SW 1271 (cell line): ENCODE measurements around the gene ARL4C.

ENCODE experiments used
- DNase-seq, 2 experiments: peaks; one replicate each; lab custom pipeline; 2025; lab: John Stamatoyannopoulos, UW

The ARL4C gene

DNA sequence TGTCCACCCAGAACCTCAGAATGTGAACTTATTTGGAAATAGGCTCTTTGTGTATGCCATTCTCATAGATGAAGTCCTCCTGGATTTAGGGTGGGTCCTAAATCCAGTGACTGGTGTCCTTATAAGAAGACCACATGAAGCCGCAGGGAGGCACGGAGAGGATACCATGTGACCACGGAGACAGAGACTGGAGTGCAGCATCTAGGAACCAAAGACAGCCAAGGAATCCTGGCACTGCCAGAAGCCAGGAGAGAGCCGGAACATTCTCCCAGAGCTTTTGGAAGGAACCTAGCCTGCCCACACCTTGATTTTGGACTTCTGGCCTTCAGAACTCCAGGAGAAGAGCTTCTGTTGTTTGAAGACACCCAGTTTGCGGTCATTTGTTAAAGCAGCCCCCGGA, 49.7 kb downstream of the ARL4C start:
- DNase-seq, result no peak

DNA sequence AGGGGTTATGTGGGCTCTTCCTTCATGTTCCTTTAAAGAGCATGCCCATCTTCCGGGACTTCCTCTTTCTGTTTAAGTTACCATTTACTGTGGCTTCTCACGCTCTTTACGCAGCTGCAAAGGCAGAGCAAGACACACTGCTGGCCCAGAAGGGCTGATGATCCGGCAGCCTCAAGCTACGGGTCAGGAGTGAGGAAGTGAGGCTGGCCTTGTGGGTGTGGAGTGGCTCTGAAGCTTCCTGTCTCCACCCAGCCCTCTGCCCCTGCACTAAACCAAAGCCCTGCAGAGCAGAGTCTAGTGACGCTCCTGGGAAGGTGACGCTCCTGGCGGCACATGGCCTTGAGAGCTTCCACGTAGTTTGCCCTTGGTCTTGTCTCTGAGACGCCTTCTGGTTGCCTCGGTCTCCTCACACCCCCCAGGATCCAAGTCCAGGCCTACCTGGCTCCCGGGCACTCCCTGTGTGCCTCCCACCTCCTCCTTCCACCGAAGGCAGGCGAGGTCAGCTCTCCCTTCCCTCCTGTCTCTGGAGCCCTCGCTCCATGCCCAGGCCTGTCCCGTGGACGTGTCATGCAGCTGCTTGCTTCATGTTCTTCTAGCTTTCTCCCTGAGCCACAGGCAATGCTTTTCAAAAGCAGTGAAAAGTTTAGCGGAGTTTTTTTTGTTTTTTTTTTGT, 50.3 kb downstream of the ARL4C start:
- no peak for DNase-seq

DNA sequence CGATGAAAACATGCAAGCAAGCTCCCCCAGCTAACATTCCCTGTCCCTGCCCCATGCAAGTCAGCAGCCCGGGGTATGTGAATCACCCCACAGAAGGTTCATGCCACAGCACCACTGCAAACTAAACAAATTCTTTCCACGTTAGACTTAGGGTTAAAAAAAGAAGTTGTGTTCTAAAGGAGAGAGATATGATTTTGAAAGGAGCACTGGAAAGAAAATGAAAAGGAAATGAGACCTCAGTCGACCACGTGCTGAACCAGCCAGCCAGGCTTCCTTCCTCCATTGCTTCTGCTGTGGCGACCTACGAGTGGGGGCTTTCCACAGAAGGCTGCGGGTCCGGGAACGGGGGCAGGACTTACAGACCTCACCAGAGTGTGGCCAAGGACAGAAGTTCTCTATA, 52.0 kb downstream of the ARL4C start:
- no peak for DNase-seq

DNA sequence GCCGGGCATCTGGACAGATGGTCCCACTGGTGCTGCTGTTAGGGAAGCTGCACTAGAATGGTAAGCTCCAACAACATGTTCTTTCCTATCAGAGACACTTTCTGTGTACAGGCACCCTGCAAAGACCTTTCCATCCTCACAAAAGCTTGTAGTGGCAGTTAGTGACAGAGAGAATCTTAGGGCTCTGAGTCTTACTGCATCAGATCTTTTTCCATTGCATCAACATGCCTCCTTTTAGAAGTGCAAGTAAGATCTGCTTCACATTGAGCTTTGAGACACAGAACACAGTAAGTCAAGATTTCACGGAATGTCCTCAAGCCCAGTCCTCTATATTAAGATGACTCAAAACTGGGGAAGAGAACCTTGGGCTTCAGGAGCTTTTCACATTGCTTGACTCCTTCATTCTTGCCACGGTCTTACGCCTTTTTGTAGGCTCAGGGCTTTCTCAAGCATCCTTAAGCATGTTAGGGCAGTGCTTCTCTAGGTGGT, 52.6 kb downstream of the ARL4C start:
- DNase-seq, result no peak
